ENCODE data around the gene PODXL2.

GRCh38 chr3:127662001-127662469 is 33.0 kb downstream of the PODXL2 start:
- TF ChIP-seq, protein P1, sequence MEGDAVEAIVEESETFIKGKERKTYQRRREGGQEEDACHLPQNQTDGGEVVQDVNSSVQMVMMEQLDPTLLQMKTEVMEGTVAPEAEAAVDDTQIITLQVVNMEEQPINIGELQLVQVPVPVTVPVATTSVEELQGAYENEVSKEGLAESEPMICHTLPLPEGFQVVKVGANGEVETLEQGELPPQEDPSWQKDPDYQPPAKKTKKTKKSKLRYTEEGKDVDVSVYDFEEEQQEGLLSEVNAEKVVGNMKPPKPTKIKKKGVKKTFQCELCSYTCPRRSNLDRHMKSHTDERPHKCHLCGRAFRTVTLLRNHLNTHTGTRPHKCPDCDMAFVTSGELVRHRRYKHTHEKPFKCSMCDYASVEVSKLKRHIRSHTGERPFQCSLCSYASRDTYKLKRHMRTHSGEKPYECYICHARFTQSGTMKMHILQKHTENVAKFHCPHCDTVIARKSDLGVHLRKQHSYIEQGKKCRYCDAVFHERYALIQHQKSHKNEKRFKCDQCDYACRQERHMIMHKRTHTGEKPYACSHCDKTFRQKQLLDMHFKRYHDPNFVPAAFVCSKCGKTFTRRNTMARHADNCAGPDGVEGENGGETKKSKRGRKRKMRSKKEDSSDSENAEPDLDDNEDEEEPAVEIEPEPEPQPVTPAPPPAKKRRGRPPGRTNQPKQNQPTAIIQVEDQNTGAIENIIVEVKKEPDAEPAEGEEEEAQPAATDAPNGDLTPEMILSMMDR (IDR thresholded peaks at IDR 0.05; ENCODE audit: insufficient read depth, low read depth, low read length) = no peak
- no peak for TF ChIP-seq EZH2 (IDR thresholded peaks at IDR 0.05; ENCODE audit: insufficient read depth, low read length)

All from astrocyte (in vitro differentiated cells and primary cell).